Loucy (cell line): ENCODE measurements around the gene RERE.

Experiments used
- H2AFZ ChIP-seq: fragments of 200-600 bp; sonication (generic); 2 replicates; pipeline ENCODE4 v1.6.0; 2016; ENCODE audit warnings: antibody characterized with exemption, mild to moderate bottlenecking, low read length, moderate library complexity
- H3F3A ChIP-seq: fragments of 200-600 bp; 2 replicates; pipeline ENCODE4 v1.6.0; 2016; ENCODE audit warnings: antibody characterized with exemption, low read depth, mild to moderate bottlenecking
- H3K27me3 ChIP-seq: fragments of 200-600 bp; sonication (generic); 2 replicates; pipeline ENCODE4 v1.6.1; 2014; ENCODE audit warnings: low read length, mild to moderate bottlenecking; ENCODE audit not compliant: insufficient read depth, poor library complexity, severe bottlenecking
- H3K36me3 ChIP-seq: fragments of 200-600 bp; sonication (generic); 2 replicates; pipeline ENCODE4 v1.6.1; 2016; ENCODE audit warnings: low read length; ENCODE audit not compliant: insufficient read depth
- H3K4me1 ChIP-seq: fragments of 200-600 bp; sonication (generic); 2 replicates; pipeline ENCODE4 v1.5.1; 2014; ENCODE audit warnings: low read length, mild to moderate bottlenecking; ENCODE audit not compliant: insufficient read depth, poor library complexity, severe bottlenecking
- H3K4me2 ChIP-seq: fragments of 200-600 bp; sonication (generic); 2 replicates; pipeline ENCODE4 v1.6.0; 2014; ENCODE audit warnings: antibody characterized with exemption, low read length, low read depth, mild to moderate bottlenecking; ENCODE audit not compliant: poor library complexity, severe bottlenecking
- H3K4me3 ChIP-seq: fragments of 200-600 bp; sonication (generic); 2 replicates; pipeline ENCODE4 v1.5.1; 2014; ENCODE audit warnings: low read length, mild to moderate bottlenecking, mixed read lengths; ENCODE audit not compliant: poor library complexity, severe bottlenecking
- H3K79me2 ChIP-seq: fragments of 200-600 bp; sonication (generic); 2 replicates; pipeline ENCODE4 v1.6.1; 2014; ENCODE audit warnings: low read length; ENCODE audit not compliant: insufficient read depth
- H3K9ac ChIP-seq: fragments of 200-600 bp; sonication (generic); 2 replicates; pipeline ENCODE4 v1.6.0; 2014; ENCODE audit warnings: mild to moderate bottlenecking, low read depth, low read length, moderate library complexity; ENCODE audit not compliant: poor library complexity, severe bottlenecking
- H3K9me2 ChIP-seq: fragments of 200-600 bp; sonication (generic); replicated peaks from 2 replicates; pipeline ENCODE4 v1.6.1; 2016; ENCODE audit warnings: low read depth, low read length, mixed read lengths
- H3K9me3 ChIP-seq: fragments of 200-600 bp; sonication (generic); 2 replicates; pipeline ENCODE4 v1.6.1; 2014; ENCODE audit warnings: mild to moderate bottlenecking, antibody characterized with exemption, low read length, low read depth; ENCODE audit not compliant: insufficient read depth
- H4K20me1 ChIP-seq: fragments of 200-600 bp; sonication (generic); 2 replicates; pipeline ENCODE4 v1.6.0; 2014; ENCODE audit warnings: antibody characterized with exemption, low read length, mild to moderate bottlenecking; ENCODE audit not compliant: insufficient read depth, poor library complexity, severe bottlenecking
- EZH2phosphoT487 ChIP-seq: fragments of 200-600 bp; IDR thresholded peaks from 2 replicates; pipeline ENCODE4 v1.6.1; 2018; ENCODE audit warnings: antibody characterized with exemption, mild to moderate bottlenecking, moderate library complexity, borderline replicate concordance
- TF ChIP-seq, protein P1 (sequence below): fragments of 200-600 bp; sonication (generic); conservative IDR thresholded peaks from 2 replicates; pipeline ENCODE4 v1.5.1; 2014; ENCODE audit warnings: mild to moderate bottlenecking, antibody characterized with exemption, low read length

Gene RERE

DNA sequence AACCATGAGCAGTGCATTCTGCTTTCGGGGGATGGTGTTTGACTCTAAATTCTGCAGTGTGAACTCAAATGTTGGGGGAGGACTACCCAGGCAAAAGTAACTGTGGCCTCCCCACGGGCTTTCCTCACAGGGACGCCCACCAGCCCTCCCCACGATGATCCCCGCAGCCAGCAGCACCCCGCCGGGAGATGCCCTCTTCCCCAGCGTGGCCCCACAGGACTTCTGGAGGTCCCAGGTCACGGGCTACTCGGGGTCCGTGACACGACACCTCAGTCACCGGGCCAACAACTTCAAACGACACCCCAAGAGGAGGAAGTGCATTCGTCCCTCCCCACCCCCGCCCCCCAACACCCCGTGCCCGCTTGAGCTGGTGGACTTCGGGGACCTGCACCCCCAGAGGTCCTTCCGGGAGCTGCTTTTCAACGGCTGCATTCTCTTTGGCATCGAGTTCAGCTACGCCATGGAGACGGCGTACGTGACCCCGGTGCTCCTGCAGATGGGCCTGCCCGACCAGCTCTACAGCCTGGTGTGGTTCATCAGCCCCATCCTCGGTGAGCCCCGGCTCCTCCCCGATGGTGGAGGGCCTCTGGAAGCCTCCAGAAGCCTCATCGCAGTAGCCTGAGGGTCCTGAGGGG, 493.1 kb downstream of the RERE start:
- Histone ChIP-seq H3K4me1 (no peaks in the 10 kb centered on the region), H3K9ac (no peak overlapping the region), H3K27me3 (no peaks in the 10 kb centered on the region), H3K9me3 (no peaks in the 10 kb centered on the region), H3K4me2 (no peak overlapping the region), H3K79me2 (no peaks in the 10 kb centered on the region), H3F3A (no peaks in the 10 kb centered on the region), H4K20me1 (no peaks in the 10 kb centered on the region), H3K4me3 (no peak overlapping the region), H3K36me3 (no peaks in the 10 kb centered on the region), H3K9me2 (no peaks in the 10 kb centered on the region), H2AFZ (no peak overlapping the region)
- TF ChIP-seq, protein P1, sequence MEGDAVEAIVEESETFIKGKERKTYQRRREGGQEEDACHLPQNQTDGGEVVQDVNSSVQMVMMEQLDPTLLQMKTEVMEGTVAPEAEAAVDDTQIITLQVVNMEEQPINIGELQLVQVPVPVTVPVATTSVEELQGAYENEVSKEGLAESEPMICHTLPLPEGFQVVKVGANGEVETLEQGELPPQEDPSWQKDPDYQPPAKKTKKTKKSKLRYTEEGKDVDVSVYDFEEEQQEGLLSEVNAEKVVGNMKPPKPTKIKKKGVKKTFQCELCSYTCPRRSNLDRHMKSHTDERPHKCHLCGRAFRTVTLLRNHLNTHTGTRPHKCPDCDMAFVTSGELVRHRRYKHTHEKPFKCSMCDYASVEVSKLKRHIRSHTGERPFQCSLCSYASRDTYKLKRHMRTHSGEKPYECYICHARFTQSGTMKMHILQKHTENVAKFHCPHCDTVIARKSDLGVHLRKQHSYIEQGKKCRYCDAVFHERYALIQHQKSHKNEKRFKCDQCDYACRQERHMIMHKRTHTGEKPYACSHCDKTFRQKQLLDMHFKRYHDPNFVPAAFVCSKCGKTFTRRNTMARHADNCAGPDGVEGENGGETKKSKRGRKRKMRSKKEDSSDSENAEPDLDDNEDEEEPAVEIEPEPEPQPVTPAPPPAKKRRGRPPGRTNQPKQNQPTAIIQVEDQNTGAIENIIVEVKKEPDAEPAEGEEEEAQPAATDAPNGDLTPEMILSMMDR: no peak
- no peak for TF ChIP-seq EZH2phosphoT487

DNA sequence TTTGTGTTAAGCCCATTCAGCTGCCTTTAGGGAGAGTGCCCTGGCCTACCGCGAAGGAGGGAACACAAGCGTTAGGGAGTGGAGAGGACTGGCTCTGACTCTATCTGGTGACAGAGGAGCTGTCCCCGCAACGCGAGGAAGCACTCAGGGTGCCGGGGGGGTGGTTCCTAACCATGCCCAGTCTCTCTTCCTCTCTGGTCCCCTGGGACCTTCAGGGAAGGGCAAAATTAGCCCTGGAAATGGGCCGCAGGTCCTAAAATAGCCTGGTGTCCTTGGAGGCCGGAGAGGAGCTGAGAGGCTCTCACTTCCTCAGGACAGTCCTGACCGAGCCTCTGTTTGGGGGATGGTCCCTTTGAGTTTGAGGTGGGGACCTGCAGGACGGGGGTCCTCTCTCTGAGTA, 493.7 kb downstream of the RERE start:
- no peaks in the 10 kb centered on the region for H3K4me1 ChIP-seq
- H3K9me3 ChIP-seq: no peaks in the 10 kb centered on the region
- no peak for TF ChIP-seq EZH2phosphoT487
- TF ChIP-seq, protein P1: no peak
- H3F3A ChIP-seq: no peaks in the 10 kb centered on the region
- H3K36me3 ChIP-seq: no peaks in the 10 kb centered on the region
- H2AFZ ChIP-seq: no peak overlapping the region
- no peak overlapping the region for H3K9ac ChIP-seq
- no peaks in the 10 kb centered on the region for H3K9me2 ChIP-seq
- H3K4me3 ChIP-seq: no peak overlapping the region
- H3K4me2 ChIP-seq: no peak overlapping the region
- H4K20me1 ChIP-seq: no peaks in the 10 kb centered on the region
- H3K79me2 ChIP-seq: no peaks in the 10 kb centered on the region
- H3K27me3 ChIP-seq: no peaks in the 10 kb centered on the region

DNA sequence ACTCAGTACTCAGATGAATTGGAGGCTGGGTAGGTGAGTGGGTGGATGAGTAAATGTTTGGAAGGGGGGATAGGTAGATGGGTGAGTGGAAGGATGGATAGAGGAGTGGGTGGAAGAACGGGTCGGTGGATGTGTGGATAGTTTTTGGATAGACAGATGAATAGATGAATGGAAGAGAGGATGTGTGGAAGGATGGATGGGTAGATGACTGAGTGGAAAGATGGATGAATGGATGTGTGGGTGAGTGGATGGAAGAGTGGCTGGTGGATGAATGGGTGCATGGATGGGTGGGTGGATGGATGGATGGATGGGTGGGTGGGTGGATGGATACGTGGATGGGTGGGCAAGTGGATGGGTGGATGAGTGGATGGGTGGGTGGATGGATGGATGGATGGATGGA, 495.8 kb downstream of the RERE start:
- Histone ChIP-seq H3K4me3 (no peak overlapping the region), H3K4me2 (no peak overlapping the region), H3K9me3 (no peaks in the 10 kb centered on the region), H3F3A (no peaks in the 10 kb centered on the region), H3K36me3 (no peaks in the 10 kb centered on the region), H3K9ac (no peak overlapping the region), H4K20me1 (no peaks in the 10 kb centered on the region), H3K4me1 (no peaks in the 10 kb centered on the region), H3K27me3 (no peaks in the 10 kb centered on the region), H3K79me2 (no peaks in the 10 kb centered on the region), H3K9me2 (no peaks in the 10 kb centered on the region), H2AFZ (no peak overlapping the region)
- TF ChIP-seq EZH2phosphoT487: no peak
- TF ChIP-seq, protein P1: no peak
